ENCODE data around the gene NRK. TPM values are rescaled to one million over a fixed set of nuclear protein-coding genes. Genes with fewer than 3 reads are reported as not detected.
A peak's percentile ranks its signal among the peaks of the same experiment; 100 is the strongest.
"Not testable (repeated sequence)": the region's sequence is repeated elsewhere in the genome, so short reads cannot be mapped to it uniquely, and the experiment has no call there.

The NRK gene
- total and polyA plus RNA-seq, 9 of the 15 experiments (the other 6 are each of a cell fraction or from before 2014, with no cell fraction given), result 0.07 TPM; not detected in 8

GRCh38 chrX:105796877-105797276 is 25.5 kb upstream of the NRK start:
- TF ChIP-seq ZBTB17 (CRISPR knock-in tag; IDR thresholded peaks at IDR 0.05), result peak; percentile 67; the same call in 1 of the 2 replicates
- H3K9me1 ChIP-seq (ENCODE audit: control insufficient read depth, insufficient read depth, low read length); FAIRE-seq; intact Hi-C loops (cut with micrococcal nuclease); BruUV-seq (replicated peaks); POLR2A ChIA-PET; H2AFZ ChIP-seq (ENCODE audit: low read depth, low read length); H3K9me3 ChIP-seq (replicated peaks; ENCODE audit: control insufficient read depth, insufficient read depth, low read depth, low read length); H3K36me3 ChIP-seq (ENCODE audit: control insufficient read depth, insufficient read depth, low read length); H3K9ac ChIP-seq (ENCODE audit: insufficient read depth in 1 of 2, low read depth in 2 of 2, low read length in 2 of 2); H3K4me3 ChIP-seq; H3K4me2 ChIP-seq (ENCODE audit: insufficient read depth, low read length); H3K27me3 ChIP-seq (ENCODE audit: control insufficient read depth in 2 of 2, insufficient read depth in 2 of 2, low read length in 2 of 2); H3K4me1 ChIP-seq (replicated peaks in 1 of 2; ENCODE audit: control insufficient read depth in 2 of 2, insufficient read depth in 2 of 2, low read length in 2 of 2); ATAC-seq; in situ Hi-C loops (cut with MboI); CTCF ChIA-PET (ENCODE audit: low intra/inter-chr PET ratio); DNase-seq (ENCODE audit: extremely low read depth in 1 of 4, low spot score in 3 of 4); H3K79me2 ChIP-seq (ENCODE audit: control insufficient read depth, insufficient read depth, low read length); H3K27ac ChIP-seq (ENCODE audit: extremely low read depth, low read depth, low read length); H4K20me1 ChIP-seq (replicated peaks; ENCODE audit: control insufficient read depth, insufficient read depth, low read length): not testable (repeated sequence)
- WGBS (ENCODE audit: insufficient coverage, low coverage, missing lambda C conversion rate), result 17% methylated on average over 1 of the region's 26 CpGs

DNA sequence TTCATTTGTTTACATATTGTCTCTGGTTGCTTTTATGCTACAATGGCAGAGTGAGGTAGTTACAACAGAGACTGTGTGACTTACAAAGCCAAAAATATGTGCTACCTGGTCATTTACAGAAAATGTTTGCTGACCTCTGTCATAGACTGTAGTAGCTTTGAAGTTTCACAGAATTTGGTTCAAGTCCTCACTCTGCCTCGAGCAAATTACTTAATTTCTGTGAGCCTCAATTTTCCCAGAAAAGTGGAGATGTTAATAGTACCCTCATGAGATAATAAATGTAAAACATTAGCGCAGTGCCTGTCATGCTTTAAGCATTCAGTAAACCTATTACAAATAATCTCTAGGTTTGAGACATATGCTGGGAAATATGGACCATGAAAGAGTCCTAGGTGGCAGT is 18.4 kb upstream of the NRK start:
- intact Hi-C loops (cut with micrococcal nuclease), result no loop called here
- Histone ChIP-seq H3K27ac (ENCODE audit: extremely low read depth, low read depth, low read length) (no peak overlapping the region), H3K9me1 (ENCODE audit: control insufficient read depth, insufficient read depth, low read length) (no peaks in the 10 kb centered on the region), H3K4me1 (replicated peaks in 1 of 2; ENCODE audit: control insufficient read depth in 2 of 2, insufficient read depth in 2 of 2, low read length in 2 of 2) (no peaks in the 10 kb centered on the region), H3K4me2 (ENCODE audit: insufficient read depth, low read length) (no peak overlapping the region), H3K79me2 (ENCODE audit: control insufficient read depth, insufficient read depth, low read length) (no peaks in the 10 kb centered on the region), H4K20me1 (replicated peaks; ENCODE audit: control insufficient read depth, insufficient read depth, low read length) (no peaks in the 10 kb centered on the region), H3K27me3 (ENCODE audit: control insufficient read depth in 2 of 2, insufficient read depth in 2 of 2, low read length in 2 of 2) (no peaks in the 10 kb centered on the region), H3K9ac (ENCODE audit: insufficient read depth in 1 of 2, low read depth in 2 of 2, low read length in 2 of 2) (no peak overlapping the region), H3K9me3 (replicated peaks; ENCODE audit: control insufficient read depth, insufficient read depth, low read depth, low read length) (no peaks in the 10 kb centered on the region), H2AFZ (ENCODE audit: low read depth, low read length) (no peak overlapping the region), H3K4me3 (no peak overlapping the region), H3K36me3 (ENCODE audit: control insufficient read depth, insufficient read depth, low read length) (no peaks in the 10 kb centered on the region)
- FAIRE-seq (no peak), ATAC-seq (no peak), DNase-seq (ENCODE audit: extremely low read depth in 1 of 4, low spot score in 3 of 4) (no peak)
- no peak for TF ChIP-seq ZBED1 (IDR thresholded peaks at IDR 0.05)
- no peak for TF ChIP-seq BCOR (IDR thresholded peaks at IDR 0.05)
- TF ChIP-seq CXXC5 (CRISPR knock-in tag; IDR thresholded peaks at IDR 0.05), result no peak
- TF ChIP-seq BRD9 (IDR thresholded peaks at IDR 0.05; ENCODE audit: low read depth, partially characterized antibody), result no peak
- TF ChIP-seq ZFP91 (CRISPR knock-in tag; IDR thresholded peaks at IDR 0.05), result no peak
- no peak for TF ChIP-seq ZNF449 (CRISPR knock-in tag; IDR thresholded peaks at IDR 0.05)
- TF ChIP-seq RBBP5 (IDR thresholded peaks at IDR 0.05; ENCODE audit: borderline replicate concordance, insufficient read depth, low read length, poor library complexity, severe bottlenecking), result no peak
- TF ChIP-seq ZNF77 (CRISPR knock-in tag; IDR thresholded peaks at IDR 0.05), result no peak
- no peak for TF ChIP-seq ZNF316 (IDR thresholded peaks at IDR 0.05)
- no peak for TF ChIP-seq ETS2 (tag; IDR thresholded peaks at IDR 0.05; ENCODE audit: borderline replicate concordance, poor library complexity, severe bottlenecking)
- TF ChIP-seq IRF2 (CRISPR knock-in tag; IDR thresholded peaks at IDR 0.05), result no peak
- TF ChIP-seq, protein P1, sequence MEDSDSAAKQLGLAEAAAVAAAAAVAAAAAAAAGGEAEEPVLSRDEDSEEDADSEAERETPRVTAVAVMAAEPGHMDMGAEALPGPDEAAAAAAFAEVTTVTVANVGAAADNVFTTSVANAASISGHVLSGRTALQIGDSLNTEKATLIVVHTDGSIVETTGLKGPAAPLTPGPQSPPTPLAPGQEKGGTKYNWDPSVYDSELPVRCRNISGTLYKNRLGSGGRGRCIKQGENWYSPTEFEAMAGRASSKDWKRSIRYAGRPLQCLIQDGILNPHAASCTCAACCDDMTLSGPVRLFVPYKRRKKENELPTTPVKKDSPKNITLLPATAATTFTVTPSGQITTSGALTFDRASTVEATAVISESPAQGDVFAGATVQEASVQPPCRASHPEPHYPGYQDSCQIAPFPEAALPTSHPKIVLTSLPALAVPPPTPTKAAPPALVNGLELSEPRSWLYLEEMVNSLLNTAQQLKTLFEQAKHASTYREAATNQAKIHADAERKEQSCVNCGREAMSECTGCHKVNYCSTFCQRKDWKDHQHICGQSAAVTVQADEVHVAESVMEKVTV (CRISPR knock-in tag; IDR thresholded peaks at IDR 0.05), result no peak
- no peak for TF ChIP-seq ZNF184 (CRISPR knock-in tag; IDR thresholded peaks at IDR 0.05)
- 0% methylated on average over 2 of the region's 2 CpGs for WGBS (ENCODE audit: insufficient coverage, low coverage, missing lambda C conversion rate)
- POLR2A ChIA-PET, result no interaction called here
- CTCF ChIA-PET (ENCODE audit: low intra/inter-chr PET ratio), result no interaction called here
- in situ Hi-C loops (cut with MboI), result no loop called here
- no TSS peak for BruUV-seq (replicated peaks)

Data from K562 (cell line).